Tibial nerve (tissue), 4 donors: ENCODE measurements around the gene BCKDHA.

Experiments used
- EP300 ChIP-seq, 2 donors: sonication (generic); formaldehyde crosslinking; IDR thresholded peaks; one replicate each; pipeline ENCODE4 v1.6.1; 2017; ENCODE audit warnings: antibody characterized with exemption in 2 of 2, mild to moderate bottlenecking in 1 of 2
- TF ChIP-seq, protein P1 (sequence below), 5 experiments: fragments of 200-600 bp in 3 of 5; fragments of 450-650 bp in 2 of 5; sonication (generic) in 3 of 5; IDR thresholded peaks; one replicate each; pipeline ENCODE4 v1.5.1; 2016 to 2019; ENCODE audit warnings: antibody characterized with exemption in 5 of 5, mild to moderate bottlenecking in 3 of 5, moderate library complexity in 2 of 5

DNA sequence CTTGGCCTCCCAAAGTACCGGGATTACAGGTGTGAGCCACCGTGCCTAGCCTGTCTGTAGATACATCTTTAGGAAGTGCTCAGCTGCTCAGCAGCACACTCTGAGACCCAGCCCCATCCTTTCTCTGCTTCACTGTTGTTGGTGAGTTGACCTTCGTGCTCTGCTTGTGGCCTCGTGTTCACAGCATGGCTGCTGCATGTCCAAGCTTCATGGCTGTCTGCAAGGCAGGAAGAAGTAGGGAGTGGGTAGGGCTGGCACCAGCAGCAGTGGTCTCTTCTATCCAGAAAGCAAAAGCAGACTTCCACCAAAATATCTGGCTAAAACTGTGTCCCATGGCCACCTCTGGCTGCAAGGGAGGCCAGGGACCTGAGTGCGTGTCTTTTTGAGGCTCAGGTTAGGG is 15.3 kb downstream of the BCKDHA start:
- TF ChIP-seq EP300 (IDR thresholded peaks at IDR 0.05): no peak
- TF ChIP-seq, protein P1, sequence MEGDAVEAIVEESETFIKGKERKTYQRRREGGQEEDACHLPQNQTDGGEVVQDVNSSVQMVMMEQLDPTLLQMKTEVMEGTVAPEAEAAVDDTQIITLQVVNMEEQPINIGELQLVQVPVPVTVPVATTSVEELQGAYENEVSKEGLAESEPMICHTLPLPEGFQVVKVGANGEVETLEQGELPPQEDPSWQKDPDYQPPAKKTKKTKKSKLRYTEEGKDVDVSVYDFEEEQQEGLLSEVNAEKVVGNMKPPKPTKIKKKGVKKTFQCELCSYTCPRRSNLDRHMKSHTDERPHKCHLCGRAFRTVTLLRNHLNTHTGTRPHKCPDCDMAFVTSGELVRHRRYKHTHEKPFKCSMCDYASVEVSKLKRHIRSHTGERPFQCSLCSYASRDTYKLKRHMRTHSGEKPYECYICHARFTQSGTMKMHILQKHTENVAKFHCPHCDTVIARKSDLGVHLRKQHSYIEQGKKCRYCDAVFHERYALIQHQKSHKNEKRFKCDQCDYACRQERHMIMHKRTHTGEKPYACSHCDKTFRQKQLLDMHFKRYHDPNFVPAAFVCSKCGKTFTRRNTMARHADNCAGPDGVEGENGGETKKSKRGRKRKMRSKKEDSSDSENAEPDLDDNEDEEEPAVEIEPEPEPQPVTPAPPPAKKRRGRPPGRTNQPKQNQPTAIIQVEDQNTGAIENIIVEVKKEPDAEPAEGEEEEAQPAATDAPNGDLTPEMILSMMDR (IDR thresholded peaks at IDR 0.05): no peak
